ENCODE data around the gene SCGB1C1. TPM values are rescaled to one million over a fixed set of nuclear protein-coding genes. Genes with fewer than 3 reads are reported as not detected.

The SCGB1C1 gene
- total and polyA plus RNA-seq, 9 of the 15 experiments (the other 6 are each of a cell fraction or from before 2014, with no cell fraction given) = not detected

DNA sequence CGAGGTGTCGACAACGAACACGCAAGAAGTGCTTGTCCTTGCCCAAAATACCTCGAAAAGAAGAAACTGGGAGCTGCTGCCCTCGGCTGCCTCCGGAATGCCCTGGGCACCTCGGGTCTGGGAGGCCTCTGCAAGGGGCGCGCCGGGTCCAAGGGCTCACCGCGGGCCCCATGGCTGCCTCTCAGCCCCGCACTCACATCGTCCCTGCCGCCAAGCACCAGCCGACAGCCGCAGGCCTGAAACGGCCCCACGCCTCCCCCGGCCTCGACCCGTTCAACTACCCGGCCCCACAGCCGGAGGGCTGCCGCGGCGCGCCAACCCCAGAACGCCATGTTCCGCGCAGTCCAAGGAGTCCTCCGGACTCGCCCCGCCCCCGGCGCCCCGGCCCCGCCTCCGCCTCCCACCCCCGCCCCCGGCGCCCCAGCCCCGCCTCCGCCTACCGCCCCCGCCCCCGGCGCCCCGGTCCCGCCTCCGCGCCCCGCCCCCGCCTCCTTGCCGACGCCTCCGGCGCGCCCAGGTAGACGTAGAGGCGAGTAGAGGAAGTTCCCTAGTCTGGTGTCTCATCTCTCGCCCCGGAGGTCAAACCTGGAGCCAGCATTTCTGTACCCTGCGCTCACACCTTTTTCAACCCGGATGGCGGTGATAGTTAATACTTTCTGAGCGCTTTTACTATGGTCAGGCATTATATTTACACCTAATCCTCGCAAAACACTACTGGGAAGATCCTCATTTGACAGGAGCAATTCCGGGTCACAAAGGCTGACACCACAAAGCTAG is 43.3 kb downstream of the SCGB1C1 start, which contains the start of gene SIRT3 (continued):
- TF ChIP-seq, protein P1, sequence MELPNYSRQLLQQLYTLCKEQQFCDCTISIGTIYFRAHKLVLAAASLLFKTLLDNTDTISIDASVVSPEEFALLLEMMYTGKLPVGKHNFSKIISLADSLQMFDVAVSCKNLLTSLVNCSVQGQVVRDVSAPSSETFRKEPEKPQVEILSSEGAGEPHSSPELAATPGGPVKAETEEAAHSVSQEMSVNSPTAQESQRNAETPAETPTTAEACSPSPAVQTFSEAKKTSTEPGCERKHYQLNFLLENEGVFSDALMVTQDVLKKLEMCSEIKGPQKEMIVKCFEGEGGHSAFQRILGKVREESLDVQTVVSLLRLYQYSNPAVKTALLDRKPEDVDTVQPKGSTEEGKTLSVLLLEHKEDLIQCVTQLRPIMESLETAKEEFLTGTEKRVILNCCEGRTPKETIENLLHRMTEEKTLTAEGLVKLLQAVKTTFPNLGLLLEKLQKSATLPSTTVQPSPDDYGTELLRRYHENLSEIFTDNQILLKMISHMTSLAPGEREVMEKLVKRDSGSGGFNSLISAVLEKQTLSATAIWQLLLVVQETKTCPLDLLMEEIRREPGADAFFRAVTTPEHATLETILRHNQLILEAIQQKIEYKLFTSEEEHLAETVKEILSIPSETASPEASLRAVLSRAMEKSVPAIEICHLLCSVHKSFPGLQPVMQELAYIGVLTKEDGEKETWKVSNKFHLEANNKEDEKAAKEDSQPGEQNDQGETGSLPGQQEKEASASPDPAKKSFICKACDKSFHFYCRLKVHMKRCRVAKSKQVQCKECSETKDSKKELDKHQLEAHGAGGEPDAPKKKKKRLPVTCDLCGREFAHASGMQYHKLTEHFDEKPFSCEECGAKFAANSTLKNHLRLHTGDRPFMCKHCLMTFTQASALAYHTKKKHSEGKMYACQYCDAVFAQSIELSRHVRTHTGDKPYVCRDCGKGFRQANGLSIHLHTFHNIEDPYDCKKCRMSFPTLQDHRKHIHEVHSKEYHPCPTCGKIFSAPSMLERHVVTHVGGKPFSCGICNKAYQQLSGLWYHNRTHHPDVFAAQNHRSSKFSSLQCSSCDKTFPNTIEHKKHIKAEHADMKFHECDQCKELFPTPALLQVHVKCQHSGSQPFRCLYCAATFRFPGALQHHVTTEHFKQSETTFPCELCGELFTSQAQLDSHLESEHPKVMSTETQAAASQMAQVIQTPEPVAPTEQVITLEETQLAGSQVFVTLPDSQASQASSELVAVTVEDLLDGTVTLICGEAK (IDR thresholded peaks at IDR 0.05) = no peak
- TF ChIP-seq, protein P1 (CRISPR knock-in tag; IDR thresholded peaks at IDR 0.05) = no peak
- TF ChIP-seq MAZ (CRISPR knock-in tag; conservative IDR thresholded peaks at IDR 0.05 in 1 of 2, IDR thresholded peaks at IDR 0.05 in 1 of 2) (peak; percentile 66 to 79; a peak in 2 of 4 replicates), NEUROD1 (IDR thresholded peaks at IDR 0.05; ENCODE audit: borderline replicate concordance, low read depth, low read length, partially characterized antibody) (peak; percentile 12), HNRNPH1 (optimal IDR thresholded peaks at IDR 0.05; ENCODE audit: low read depth, low read length) (no peak), ZBTB8A (IDR thresholded peaks at IDR 0.05; ENCODE audit: partially characterized antibody) (no peak), TEAD1 (CRISPR knock-in tag; IDR thresholded peaks at IDR 0.05) (peak in 1 of 2 experiments; percentile 45; a peak in 1 of 4 replicates), TRIM28 (IDR thresholded peaks at IDR 0.05) (peak; percentile 72), ERF (CRISPR knock-in tag; IDR thresholded peaks at IDR 0.05) (no peak), RCOR1 (IDR thresholded peaks at IDR 0.05; ENCODE audit: borderline replicate concordance in 1 of 2, low read depth in 2 of 2, low read length in 2 of 2) (no peak), ZNF644 (tag; IDR thresholded peaks at IDR 0.05; ENCODE audit: low read depth) (no peak), ZNF436 (CRISPR knock-in tag; IDR thresholded peaks at IDR 0.05) (no peak), ELF1 (tag; IDR thresholded peaks at IDR 0.05) (no peak), ZEB2 (IDR thresholded peaks at IDR 0.05) (peak; percentile 81)
- TF ChIP-seq, protein P2, sequence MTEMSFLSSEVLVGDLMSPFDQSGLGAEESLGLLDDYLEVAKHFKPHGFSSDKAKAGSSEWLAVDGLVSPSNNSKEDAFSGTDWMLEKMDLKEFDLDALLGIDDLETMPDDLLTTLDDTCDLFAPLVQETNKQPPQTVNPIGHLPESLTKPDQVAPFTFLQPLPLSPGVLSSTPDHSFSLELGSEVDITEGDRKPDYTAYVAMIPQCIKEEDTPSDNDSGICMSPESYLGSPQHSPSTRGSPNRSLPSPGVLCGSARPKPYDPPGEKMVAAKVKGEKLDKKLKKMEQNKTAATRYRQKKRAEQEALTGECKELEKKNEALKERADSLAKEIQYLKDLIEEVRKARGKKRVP (CRISPR knock-in tag; IDR thresholded peaks at IDR 0.05) = no peak
- TF ChIP-seq, protein P3, sequence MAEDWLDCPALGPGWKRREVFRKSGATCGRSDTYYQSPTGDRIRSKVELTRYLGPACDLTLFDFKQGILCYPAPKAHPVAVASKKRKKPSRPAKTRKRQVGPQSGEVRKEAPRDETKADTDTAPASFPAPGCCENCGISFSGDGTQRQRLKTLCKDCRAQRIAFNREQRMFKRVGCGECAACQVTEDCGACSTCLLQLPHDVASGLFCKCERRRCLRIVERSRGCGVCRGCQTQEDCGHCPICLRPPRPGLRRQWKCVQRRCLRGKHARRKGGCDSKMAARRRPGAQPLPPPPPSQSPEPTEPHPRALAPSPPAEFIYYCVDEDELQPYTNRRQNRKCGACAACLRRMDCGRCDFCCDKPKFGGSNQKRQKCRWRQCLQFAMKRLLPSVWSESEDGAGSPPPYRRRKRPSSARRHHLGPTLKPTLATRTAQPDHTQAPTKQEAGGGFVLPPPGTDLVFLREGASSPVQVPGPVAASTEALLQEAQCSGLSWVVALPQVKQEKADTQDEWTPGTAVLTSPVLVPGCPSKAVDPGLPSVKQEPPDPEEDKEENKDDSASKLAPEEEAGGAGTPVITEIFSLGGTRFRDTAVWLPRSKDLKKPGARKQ (CRISPR knock-in tag; IDR thresholded peaks at IDR 0.05) = no peak

Data from K562 (cell line).